Measurements from ENCODE around the gene GORAB. TPM values are rescaled to one million over a fixed set of nuclear protein-coding genes. Genes with fewer than 3 reads are reported as not detected.

GORAB gene
- polyA plus RNA-seq, 3 donors = 4.2 to 7.1 (median 5.5) TPM

- H3K27ac ChIP-seq (ENCODE audit: low read depth, low read length) = no peak overlapping the region
- WGBS, 3 donors = 24 to 49% (median 27%) methylated on average over 2 of the region's 2 CpGs
These were observed 48.9 kb downstream of the GORAB start for GRCh38 chr1:170580636-170581440.

GRCh38 chr1:170583186-170583585 lies 51.2 kb downstream of the GORAB start:
- 61 to 92% (median 85%) methylated on average over 3 of the region's 3 CpGs for WGBS, 3 donors
- no peak overlapping the region for H3K27ac ChIP-seq (ENCODE audit: low read depth, low read length)

- 28 to 42% (median 31%) methylated on average over 11 of the region's 11 CpGs for WGBS, 3 donors
- H3K27ac ChIP-seq (ENCODE audit: low read depth, low read length) = no peak overlapping the region
These were observed 54.6 kb downstream of the GORAB start for GRCh38 chr1:170586321-170587252.

GRCh38 chr1:170587253-170587593 lies 55.3 kb downstream of the GORAB start:
- WGBS, 3 donors = 58 to 79% (median 77%) methylated on average over 4 of the region's 4 CpGs
- H3K27ac ChIP-seq (ENCODE audit: low read depth, low read length) = no peak overlapping the region

- 32 to 56% (median 53%) methylated on average over 13 of the region's 13 CpGs for WGBS, 3 donors
- no peak overlapping the region for H3K27ac ChIP-seq (ENCODE audit: low read depth, low read length)
These were observed 59.1 kb downstream of the GORAB start for GRCh38 chr1:170590921-170591705.

GRCh38 chr1:170592591-170593111 lies 60.7 kb downstream of the GORAB start:
- 72 to 81% (median 75%) methylated on average over 2 of the region's 2 CpGs for WGBS, 3 donors
- H3K27ac ChIP-seq (ENCODE audit: low read depth, low read length) = no peak overlapping the region

GRCh38 chr1:170593173-170594011 lies 61.4 kb downstream of the GORAB start:
- no peak overlapping the region for H3K27ac ChIP-seq (ENCODE audit: low read depth, low read length)
- WGBS, 3 donors = 52 to 59% (median 58%) methylated on average over 5 of the region's 5 CpGs

GRCh38 chr1:170594066-170594626 lies 62.2 kb downstream of the GORAB start:
- WGBS, 3 donors = 53 to 71% (median 65%) methylated on average over 5 of the region's 5 CpGs
- no peak overlapping the region for H3K27ac ChIP-seq (ENCODE audit: low read depth, low read length)

- H3K27ac ChIP-seq (ENCODE audit: low read depth, low read length) = no peak overlapping the region
- WGBS, 3 donors = 85 to 94% (median 93%) methylated on average over 5 of the region's 5 CpGs
These were observed 64.7 kb downstream of the GORAB start for GRCh38 chr1:170596701-170597100.

- 66 to 70% (median 67%) methylated on average over 1 of the region's 1 CpG for WGBS, 3 donors
- no peak overlapping the region for H3K27ac ChIP-seq (ENCODE audit: low read depth, low read length)
These were observed 66.7 kb downstream of the GORAB start for GRCh38 chr1:170598618-170599017.

- H3K27ac ChIP-seq (ENCODE audit: low read depth, low read length) = no peak overlapping the region
These were observed 67.1 kb downstream of the GORAB start for GRCh38 chr1:170599033-170599432.

GRCh38 chr1:170601866-170602265 lies 69.9 kb downstream of the GORAB start:
- no peak overlapping the region for H3K27ac ChIP-seq (ENCODE audit: low read depth, low read length)
- 64 to 83% (median 66%) methylated on average over 1 of the region's 1 CpG for whole genome bisulfite sequencing, 3 donors

Other genes with a start within 250 kb of the GORAB start
- gene PRRX1, start 132.0 kb downstream of the GORAB start, polyA plus RNA-seq = 10 to 100 TPM in 2 of 3 donors, 1 to 10 TPM in 1; 2.2 to 54.5 (median 18.7) TPM

Measured in adipose tissue (tissue), 3 donors.